ENCODE data around the gene AIFM3. TPM values are rescaled to one million over a fixed set of nuclear protein-coding genes. Genes with fewer than 3 reads are reported as not detected.

The AIFM3 gene
- total and polyA plus RNA-seq, 2 experiments from 2014 or later = 0.65 TPM; not detected in 1

- H3K9ac ChIP-seq = no peak overlapping the region
- no peak overlapping the region for H3K4me3 ChIP-seq
- WGBS, 2 experiments (ENCODE audit: low coverage in 1 of 2, low lambda C conversion rate in 2 of 2, missing lambda C conversion rate in 2 of 2) = 87 to 88% methylated on average over 5 of the region's 5 CpGs
- peaks cover 11% of the 10 kb centered on the region; the same call in 1 of the 2 replicates for H3F3A ChIP-seq (ENCODE audit: insufficient read depth)
- TF ChIP-seq EZH2 (IDR thresholded peaks at IDR 0.05; ENCODE audit: insufficient read depth, poor library complexity, severe bottlenecking) (no peak), EZH2phosphoT487 (IDR thresholded peaks at IDR 0.05; ENCODE audit: insufficient read depth, low read depth) (no peak)
- H3K27me3 ChIP-seq (replicated peaks; ENCODE audit: insufficient read depth) = no peaks in the 10 kb centered on the region
- H3K4me2 ChIP-seq (ENCODE audit: unreplicated experiment) = no peak overlapping the region
- in situ Hi-C loops (cut with MboI) = no loop called here
- H3K27ac ChIP-seq = no peak overlapping the region
- no peak overlapping the region for H2AFZ ChIP-seq
- H3K9me2 ChIP-seq (ENCODE audit: insufficient read depth) = no peaks in the 10 kb centered on the region
- peaks cover 43% of the 10 kb centered on the region; the same call in 1 of the 2 replicates for H4K20me1 ChIP-seq (ENCODE audit: insufficient read depth)
- peaks cover 31% of the 10 kb centered on the region for H3K36me3 ChIP-seq (ENCODE audit: low read depth)
- no peak for DNase-seq
- H3K9me3 ChIP-seq (ENCODE audit: low read depth) = no peaks in the 10 kb centered on the region
- H3K4me1 ChIP-seq (ENCODE audit: insufficient read depth) = peaks cover 19% of the 10 kb centered on the region
- peaks cover 100% of the 10 kb centered on the region for H3K79me2 ChIP-seq (ENCODE audit: insufficient read depth)
These were observed 18.6 kb upstream of the AIFM3 start for GRCh38 chr22:20948450-20948849.

DNA sequence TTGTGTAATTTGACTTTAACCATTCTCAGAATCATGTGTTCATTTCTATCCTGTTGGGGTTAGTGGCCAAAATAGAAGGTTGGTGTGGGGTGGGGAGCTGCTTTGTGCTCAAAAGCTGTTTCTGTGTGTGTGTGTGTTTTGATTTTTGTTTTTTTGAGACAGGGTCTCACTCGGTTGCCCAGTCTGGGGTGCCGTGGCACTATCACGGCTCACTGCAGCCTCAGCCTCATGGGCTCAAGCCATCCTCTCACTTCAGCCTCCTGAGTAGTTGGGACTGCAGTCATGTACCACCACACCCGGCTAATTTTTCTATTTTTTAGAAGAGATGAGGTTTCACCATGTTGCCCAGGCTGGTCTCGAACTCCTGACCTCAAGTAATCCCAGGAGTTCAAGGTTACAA lies 18.1 kb upstream of the AIFM3 start:
- no peak for TF ChIP-seq EZH2phosphoT487 (IDR thresholded peaks at IDR 0.05; ENCODE audit: insufficient read depth, low read depth)
- TF ChIP-seq EZH2 (IDR thresholded peaks at IDR 0.05; ENCODE audit: insufficient read depth, poor library complexity, severe bottlenecking) = no peak
- 96 to 99% methylated on average over 5 of the region's 5 CpGs for WGBS, 2 experiments (ENCODE audit: low coverage in 1 of 2, low lambda C conversion rate in 2 of 2, missing lambda C conversion rate in 2 of 2)
- no peak overlapping the region for H2AFZ ChIP-seq
- H3K79me2 ChIP-seq (ENCODE audit: insufficient read depth) = peaks cover 100% of the 10 kb centered on the region
- DNase-seq = no peak
- no peak overlapping the region for H3K9ac ChIP-seq
- no peaks in the 10 kb centered on the region for H3K27me3 ChIP-seq (replicated peaks; ENCODE audit: insufficient read depth)
- H4K20me1 ChIP-seq (ENCODE audit: insufficient read depth) = peaks cover 39% of the 10 kb centered on the region; the same call in 1 of the 2 replicates
- H3K9me2 ChIP-seq (ENCODE audit: insufficient read depth) = no peaks in the 10 kb centered on the region
- no peaks in the 10 kb centered on the region for H3K9me3 ChIP-seq (ENCODE audit: low read depth)
- in situ Hi-C loops (cut with MboI) = no loop called here
- H3K36me3 ChIP-seq (ENCODE audit: low read depth) = peaks cover 31% of the 10 kb centered on the region
- H3K4me2 ChIP-seq (ENCODE audit: unreplicated experiment) = no peak overlapping the region
- peaks cover 11% of the 10 kb centered on the region; the same call in 1 of the 2 replicates for H3F3A ChIP-seq (ENCODE audit: insufficient read depth)
- no peak overlapping the region for H3K27ac ChIP-seq
- H3K4me1 ChIP-seq (ENCODE audit: insufficient read depth) = peaks cover 20% of the 10 kb centered on the region
- H3K4me3 ChIP-seq = no peak overlapping the region

DNA sequence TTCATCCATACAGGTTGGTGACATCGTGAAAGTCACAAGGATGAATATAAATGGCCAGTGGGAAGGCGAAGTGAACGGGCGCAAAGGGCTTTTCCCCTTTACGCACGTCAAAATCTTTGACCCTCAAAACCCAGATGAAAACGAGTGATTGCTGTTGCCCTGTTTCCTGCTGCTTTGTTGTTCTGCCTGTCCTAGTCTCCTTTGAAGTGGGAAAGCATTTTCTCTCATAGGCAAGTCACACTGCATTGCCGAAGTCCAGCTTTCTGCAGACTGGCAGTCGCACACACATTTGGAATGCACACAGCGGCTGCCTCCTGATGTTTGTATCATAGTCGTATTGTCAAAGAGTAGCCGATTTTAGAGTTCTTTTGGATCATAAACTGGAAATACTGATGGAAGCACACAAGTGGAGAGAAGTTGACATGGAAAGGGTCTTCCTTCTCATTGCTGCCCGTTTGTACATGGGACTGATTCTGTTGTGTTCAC lies 17.3 kb upstream of the AIFM3 start:
- no peaks in the 10 kb centered on the region for H3K9me2 ChIP-seq (ENCODE audit: insufficient read depth)
- no peaks in the 10 kb centered on the region for H3K9me3 ChIP-seq (ENCODE audit: low read depth)
- peaks cover 31% of the 10 kb centered on the region for H3K36me3 ChIP-seq (ENCODE audit: low read depth)
- in situ Hi-C loops (cut with MboI) = no loop called here
- no peak overlapping the region for H3K4me2 ChIP-seq (ENCODE audit: unreplicated experiment)
- 92 to 93% methylated on average over 13 of the region's 13 CpGs for WGBS, 2 experiments (ENCODE audit: low coverage in 1 of 2, low lambda C conversion rate in 2 of 2, missing lambda C conversion rate in 2 of 2)
- no peak overlapping the region for H2AFZ ChIP-seq
- no peak overlapping the region for H3K4me3 ChIP-seq
- no peak overlapping the region for H3K27ac ChIP-seq
- no peak for DNase-seq
- H4K20me1 ChIP-seq (ENCODE audit: insufficient read depth) = peaks cover 39% of the 10 kb centered on the region; the same call in 1 of the 2 replicates
- H3F3A ChIP-seq (ENCODE audit: insufficient read depth) = peaks cover 11% of the 10 kb centered on the region; the same call in 1 of the 2 replicates
- peaks cover 100% of the 10 kb centered on the region for H3K79me2 ChIP-seq (ENCODE audit: insufficient read depth)
- peaks cover 24% of the 10 kb centered on the region for H3K4me1 ChIP-seq (ENCODE audit: insufficient read depth)
- no peaks in the 10 kb centered on the region for H3K27me3 ChIP-seq (replicated peaks; ENCODE audit: insufficient read depth)
- TF ChIP-seq EZH2phosphoT487 (IDR thresholded peaks at IDR 0.05; ENCODE audit: insufficient read depth, low read depth) (no peak), EZH2 (IDR thresholded peaks at IDR 0.05; ENCODE audit: insufficient read depth, poor library complexity, severe bottlenecking) (no peak)
- H3K9ac ChIP-seq = no peak overlapping the region

DNA sequence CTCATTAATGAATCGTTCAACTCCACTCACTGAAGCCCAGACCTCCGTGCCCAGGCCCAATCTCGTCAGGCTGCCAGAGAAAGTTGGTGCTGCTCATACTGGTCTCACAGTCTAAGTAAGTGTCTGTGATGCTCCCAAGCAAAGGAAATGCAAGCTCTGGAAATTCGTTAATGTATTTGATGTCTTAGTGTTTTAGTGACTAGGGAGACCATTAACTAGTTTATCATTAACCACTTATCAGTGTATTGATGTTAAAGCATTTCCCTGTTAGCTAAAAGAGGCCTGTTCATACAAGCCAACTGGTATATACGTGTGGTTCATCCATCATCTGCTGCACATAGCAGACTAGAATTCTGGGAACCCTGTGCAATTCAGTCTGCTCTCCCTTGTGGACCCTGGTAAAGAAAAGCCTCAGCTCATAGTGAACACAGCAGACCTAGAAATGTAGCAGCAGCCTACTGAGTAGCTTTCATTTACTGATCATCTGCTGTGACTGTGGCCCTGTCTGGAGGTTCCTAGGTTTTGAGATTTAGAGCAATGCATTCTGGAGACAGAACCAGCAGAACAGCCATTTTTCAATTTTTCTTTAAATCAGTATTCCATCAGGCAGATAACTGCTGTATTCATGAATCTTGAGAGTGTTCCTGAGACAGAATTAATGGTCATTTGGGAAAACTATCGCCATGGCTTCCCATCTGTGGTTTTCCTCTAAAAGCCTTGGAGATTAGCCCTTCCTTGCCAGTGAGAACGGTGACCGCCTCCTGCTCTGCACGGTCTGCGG lies 15.7 kb upstream of the AIFM3 start:
- H3K4me3 ChIP-seq = no peak overlapping the region
- no peak overlapping the region for H3K9ac ChIP-seq
- DNase-seq = no peak
- no peaks in the 10 kb centered on the region for H3K9me3 ChIP-seq (ENCODE audit: low read depth)
- peaks cover 15% of the 10 kb centered on the region for H3K4me1 ChIP-seq (ENCODE audit: insufficient read depth)
- peaks cover 31% of the 10 kb centered on the region for H3K36me3 ChIP-seq (ENCODE audit: low read depth)
- no peak overlapping the region for H2AFZ ChIP-seq
- 91 to 92% methylated on average over 10 of the region's 10 CpGs for WGBS, 2 experiments (ENCODE audit: low coverage in 1 of 2, low lambda C conversion rate in 2 of 2, missing lambda C conversion rate in 2 of 2)
- H3K4me2 ChIP-seq (ENCODE audit: unreplicated experiment) = no peak overlapping the region
- no peaks in the 10 kb centered on the region for H3K27me3 ChIP-seq (replicated peaks; ENCODE audit: insufficient read depth)
- in situ Hi-C loops (cut with MboI) = no loop called here
- TF ChIP-seq EZH2phosphoT487 (IDR thresholded peaks at IDR 0.05; ENCODE audit: insufficient read depth, low read depth) (no peak), EZH2 (IDR thresholded peaks at IDR 0.05; ENCODE audit: insufficient read depth, poor library complexity, severe bottlenecking) (no peak)
- H3K27ac ChIP-seq = no peak overlapping the region
- peaks cover 29% of the 10 kb centered on the region; the same call in 1 of the 2 replicates for H4K20me1 ChIP-seq (ENCODE audit: insufficient read depth)
- H3K79me2 ChIP-seq (ENCODE audit: insufficient read depth) = peaks cover 87% of the 10 kb centered on the region
- no peaks in the 10 kb centered on the region for H3K9me2 ChIP-seq (ENCODE audit: insufficient read depth)
- 0 out of 2 replicates have a peak, but pooled peaks cover 7% of the 10 kb centered on the region for H3F3A ChIP-seq (ENCODE audit: insufficient read depth)

All from GM23248 (cell line).